Measurements from ENCODE around the gene SDK1. TPM values are rescaled to one million over a fixed set of nuclear protein-coding genes. Genes with fewer than 3 reads are reported as not detected.

SDK1 gene
- total and polyA plus RNA-seq, 7 experiments from 2014 or later = 0.07 to 2.5 (median 0.54) TPM

- Histone ChIP-seq H3K4me1 (ENCODE audit: control insufficient read depth in 2 of 2, insufficient read depth in 2 of 2, low read length in 2 of 2) (no peaks in the 10 kb centered on the region), H3K9me3 (ENCODE audit: control insufficient read depth in 2 of 3, low read length in 3 of 3) (no peaks in the 10 kb centered on the region), H3K27ac (ENCODE audit: low read depth, low read length) (no peak overlapping the region), H3K27me3 (ENCODE audit: control insufficient read depth in 2 of 2, insufficient read depth in 2 of 2, low read length in 2 of 2) (no peaks in the 10 kb centered on the region), H3K36me3 (ENCODE audit: control insufficient read depth in 2 of 3, insufficient read depth in 3 of 3, low read length in 3 of 3) (no peaks in the 10 kb centered on the region), H3K4me3 (ENCODE audit: low read length) (no peak overlapping the region)
- Mint-ChIP-seq H3K27me3 (no peaks in the 10 kb centered on the region), H3K9me3 (no peaks in the 10 kb centered on the region), H3K4me1 (no peaks in the 10 kb centered on the region), H3K27ac (no peak overlapping the region), H3K4me3 (no peak overlapping the region), H3K36me3 (peaks cover 0 to 4% (median 0%) of the 10 kb centered on the region in 5 donors)
- ATAC-seq (no peak), DNase-seq (no peak)
- ChIA-PET CTCF (no interaction called here), POLR2A (no interaction called here)
- intact Hi-C loops (cut with micrococcal nuclease) = no loop called here
Measured at GRCh38 chr7:4154882-4155535, 854.0 kb downstream of the SDK1 start.

GRCh38 chr7:4156190-4156589 is 855.1 kb downstream of the SDK1 start:
- DNase-seq = no peak
- ATAC-seq = no peak
- Mint-ChIP-seq H3K27me3 (no peaks in the 10 kb centered on the region), H3K36me3 (peaks cover 0 to 4% (median 0%) of the 10 kb centered on the region in 5 donors), H3K4me1 (no peaks in the 10 kb centered on the region), H3K4me3 (no peak overlapping the region), H3K9me3 (no peaks in the 10 kb centered on the region), H3K27ac (peak overlapping the region in 1 of 9 donors; percentile 51)
- H3K4me3 ChIP-seq (ENCODE audit: low read length) = no peak overlapping the region
- H3K36me3 ChIP-seq (ENCODE audit: control insufficient read depth in 2 of 3, insufficient read depth in 3 of 3, low read length in 3 of 3) = no peaks in the 10 kb centered on the region
- H3K4me1 ChIP-seq (ENCODE audit: control insufficient read depth in 2 of 2, insufficient read depth in 2 of 2, low read length in 2 of 2) = no peaks in the 10 kb centered on the region
- intact Hi-C loops (cut with micrococcal nuclease) = no loop called here
- H3K27ac ChIP-seq (ENCODE audit: low read depth, low read length) = no peak overlapping the region
- ChIA-PET POLR2A (no interaction called here), CTCF (no interaction called here)
- no peaks in the 10 kb centered on the region for H3K27me3 ChIP-seq (ENCODE audit: control insufficient read depth in 2 of 2, insufficient read depth in 2 of 2, low read length in 2 of 2)
- no peaks in the 10 kb centered on the region for H3K9me3 ChIP-seq (ENCODE audit: control insufficient read depth in 2 of 3, low read length in 3 of 3)

GRCh38 chr7:4157651-4158050 is 856.6 kb downstream of the SDK1 start:
- H3K36me3 Mint-ChIP-seq = no peaks in the 10 kb centered on the region
- no peaks in the 10 kb centered on the region for H3K36me3 ChIP-seq (ENCODE audit: control insufficient read depth in 2 of 3, insufficient read depth in 3 of 3, low read length in 3 of 3)
- no peak overlapping the region for H3K4me3 Mint-ChIP-seq
- intact Hi-C loops (cut with micrococcal nuclease) = no loop called here
- no peak overlapping the region for H3K27ac Mint-ChIP-seq
- H3K27ac ChIP-seq (ENCODE audit: low read depth, low read length) = no peak overlapping the region
- no peaks in the 10 kb centered on the region for H3K27me3 Mint-ChIP-seq
- ChIA-PET CTCF (interaction anchor here (0.6 kb wide), 1 partner anchor 833 kb away, joined by 3 read pairs; no protein-coding TSS in a partner anchor), POLR2A (no interaction called here)
- no peak for DNase-seq
- H3K4me1 ChIP-seq (ENCODE audit: control insufficient read depth in 2 of 2, insufficient read depth in 2 of 2, low read length in 2 of 2) = no peaks in the 10 kb centered on the region
- no peaks in the 10 kb centered on the region for H3K9me3 ChIP-seq (ENCODE audit: control insufficient read depth in 2 of 3, low read length in 3 of 3)
- H3K4me1 Mint-ChIP-seq = no peaks in the 10 kb centered on the region
- no peaks in the 10 kb centered on the region for H3K9me3 Mint-ChIP-seq
- no peak for ATAC-seq
- H3K27me3 ChIP-seq (ENCODE audit: control insufficient read depth in 2 of 2, insufficient read depth in 2 of 2, low read length in 2 of 2) = no peaks in the 10 kb centered on the region
- H3K4me3 ChIP-seq (ENCODE audit: low read length) = no peak overlapping the region

- ATAC-seq (no peak), DNase-seq (no peak)
- Histone ChIP-seq H3K4me3 (ENCODE audit: low read length) (no peak overlapping the region), H3K36me3 (ENCODE audit: control insufficient read depth in 2 of 3, insufficient read depth in 3 of 3, low read length in 3 of 3) (no peaks in the 10 kb centered on the region), H3K9me3 (ENCODE audit: control insufficient read depth in 2 of 3, low read length in 3 of 3) (no peaks in the 10 kb centered on the region), H3K27ac (ENCODE audit: low read depth, low read length) (no peak overlapping the region), H3K27me3 (ENCODE audit: control insufficient read depth in 2 of 2, insufficient read depth in 2 of 2, low read length in 2 of 2) (no peaks in the 10 kb centered on the region), H3K4me1 (ENCODE audit: control insufficient read depth in 2 of 2, insufficient read depth in 2 of 2, low read length in 2 of 2) (no peaks in the 10 kb centered on the region)
- Mint-ChIP-seq H3K4me3 (no peak overlapping the region), H3K27ac (no peak overlapping the region), H3K4me1 (no peaks in the 10 kb centered on the region), H3K27me3 (no peaks in the 10 kb centered on the region), H3K9me3 (no peaks in the 10 kb centered on the region), H3K36me3 (no peaks in the 10 kb centered on the region)
- intact Hi-C loops (cut with micrococcal nuclease) = no loop called here
- POLR2A ChIA-PET = no interaction called here
- CTCF ChIA-PET = no interaction called here
Measured at GRCh38 chr7:4158441-4159153, 857.5 kb downstream of the SDK1 start.

- Mint-ChIP-seq H3K4me1 (no peaks in the 10 kb centered on the region), H3K27ac (no peak overlapping the region), H3K36me3 (no peaks in the 10 kb centered on the region), H3K4me3 (no peak overlapping the region), H3K27me3 (no peaks in the 10 kb centered on the region), H3K9me3 (no peaks in the 10 kb centered on the region)
- ATAC-seq = no peak
- ChIA-PET CTCF (no interaction called here), POLR2A (no interaction called here)
- no peaks in the 10 kb centered on the region for H3K27me3 ChIP-seq (ENCODE audit: control insufficient read depth in 2 of 2, insufficient read depth in 2 of 2, low read length in 2 of 2)
- no peaks in the 10 kb centered on the region for H3K4me1 ChIP-seq (ENCODE audit: control insufficient read depth in 2 of 2, insufficient read depth in 2 of 2, low read length in 2 of 2)
- H3K9me3 ChIP-seq (ENCODE audit: control insufficient read depth in 2 of 3, low read length in 3 of 3) = no peaks in the 10 kb centered on the region
- H3K27ac ChIP-seq (ENCODE audit: low read depth, low read length) = no peak overlapping the region
- no peak for DNase-seq
- intact Hi-C loops (cut with micrococcal nuclease) = no loop called here
- no peaks in the 10 kb centered on the region for H3K36me3 ChIP-seq (ENCODE audit: control insufficient read depth in 2 of 3, insufficient read depth in 3 of 3, low read length in 3 of 3)
- no peak overlapping the region for H3K4me3 ChIP-seq (ENCODE audit: low read length)
Measured at GRCh38 chr7:4159154-4159501, 858.1 kb downstream of the SDK1 start.

- no peaks in the 10 kb centered on the region for H3K9me3 ChIP-seq (ENCODE audit: control insufficient read depth in 2 of 3, low read length in 3 of 3)
- H3K4me1 Mint-ChIP-seq = no peaks in the 10 kb centered on the region
- H3K36me3 ChIP-seq (ENCODE audit: control insufficient read depth in 2 of 3, insufficient read depth in 3 of 3, low read length in 3 of 3) = no peaks in the 10 kb centered on the region
- H3K4me3 ChIP-seq (ENCODE audit: low read length) = no peak overlapping the region
- no peak for DNase-seq
- no peak for ATAC-seq
- H3K36me3 Mint-ChIP-seq = no peaks in the 10 kb centered on the region
- no peaks in the 10 kb centered on the region for H3K4me1 ChIP-seq (ENCODE audit: control insufficient read depth in 2 of 2, insufficient read depth in 2 of 2, low read length in 2 of 2)
- H3K27me3 Mint-ChIP-seq = no peaks in the 10 kb centered on the region
- no peaks in the 10 kb centered on the region for H3K9me3 Mint-ChIP-seq
- POLR2A ChIA-PET = no interaction called here
- CTCF ChIA-PET = no interaction called here
- H3K27me3 ChIP-seq (ENCODE audit: control insufficient read depth in 2 of 2, insufficient read depth in 2 of 2, low read length in 2 of 2) = no peaks in the 10 kb centered on the region
- intact Hi-C loops (cut with micrococcal nuclease) = no loop called here
- H3K27ac Mint-ChIP-seq = no peak overlapping the region
- H3K27ac ChIP-seq (ENCODE audit: low read depth, low read length) = no peak overlapping the region
- no peak overlapping the region for H3K4me3 Mint-ChIP-seq
Measured at GRCh38 chr7:4159761-4160554, 858.9 kb downstream of the SDK1 start.

Measured in naive thymus-derived CD4-positive, alpha-beta T cell (primary cell).